Aorta (tissue), 5 donors: ENCODE data around the gene FNIP1. TPM values are rescaled to one million over a fixed set of nuclear protein-coding genes. Genes with fewer than 3 reads are reported as not detected.

Experiments used
- ATAC-seq: fragments of 200-7000 bp; cut with Tn5 transposase; one replicate; pipeline ENCODE4 v1.9.1; 2022; ENCODE audit warnings: moderate library complexity; ENCODE audit not compliant: low FRiP score
- DNase-seq, 2 donors: peaks; one replicate each; pipeline ENCODE4 v3.0.0-alpha.2; 2020
- H3K27ac ChIP-seq, 2 donors: one replicate each; pipeline ENCODE4 v1.5.1; 2013; ENCODE audit warnings: low read length in 2 of 2, mild to moderate bottlenecking in 2 of 2, moderate library complexity in 2 of 2, control low read depth in 1 of 2, inconsistent platforms in 1 of 2, low read depth in 1 of 2
- H3K27me3 ChIP-seq, 2 donors: one replicate each; pipeline ENCODE4 v1.6.1; 2013; ENCODE audit warnings: control low read depth in 1 of 2, low read length in 1 of 2, mild to moderate bottlenecking in 1 of 2, moderate library complexity in 1 of 2; ENCODE audit not compliant: insufficient read depth in 2 of 2, control insufficient read depth in 1 of 2
- H3K36me3 ChIP-seq, 2 donors: one replicate each; pipeline ENCODE4 v1.6.1; 2013; ENCODE audit warnings: control low read depth in 1 of 2, low read length in 1 of 2, mild to moderate bottlenecking in 1 of 2; ENCODE audit not compliant: insufficient read depth in 2 of 2, control insufficient read depth in 1 of 2
- H3K4me1 ChIP-seq, 2 donors: one replicate each; pipeline ENCODE4 v1.6.1; 2013; ENCODE audit warnings: low read length in 2 of 2, control low read depth in 1 of 2, mild to moderate bottlenecking in 1 of 2, moderate library complexity in 1 of 2; ENCODE audit not compliant: insufficient read depth in 2 of 2, control insufficient read depth in 1 of 2
- H3K4me3 ChIP-seq, 2 donors: one replicate each; pipeline ENCODE4 v1.5.1; 2013; ENCODE audit warnings: low read length in 2 of 2, control low read depth in 1 of 2, mild to moderate bottlenecking in 1 of 2
- H3K9me3 ChIP-seq: one replicate; pipeline ENCODE4 v1.6.1; 2013; ENCODE audit warnings: mild to moderate bottlenecking, low read length; ENCODE audit not compliant: control insufficient read depth
- WGBS, 2 donors: extraction: QIAGEN DNeasy Blood & Tissue Kit; methylation state at CpG; one replicate each; pipeline ENCODE4 v1.1.7; 2013; 5-methylcytosine and 5-hydroxymethylcytosine counted together
- intact Hi-C, 2 donors: fragments of 100-400 bp; cut with DNase I; formaldehyde crosslinking; loops; one replicate each; pipeline versions ENCODE4 v1.14.2 to v1.15.0; 2022
- polyA plus RNA-seq, 2 donors: library from polyadenylated mRNA; stranded (reverse); fragments of 200-250 nt; gene quantifications; one replicate each; pipeline ENCODE4 v1.2.3, GENCODE V29; 2013
- total RNA-seq, 2 donors: library from RNA; stranded (reverse); fragmentation: NEBNext Ultra II Directional; extraction: Animal tissue kit (Norgen Biotek cat#: 25700); gene quantifications; one replicate each; pipeline ENCODE4 v1.2.1, GENCODE V29; 2021
- donor health status: healthy with polysubstance abuse.
- donor health status: Bipolar disorder and iron deficiency.
- donor health status: DM: no; HTN: no; CAD: no.
- donor health status: DM: no; HTN: no; CAD: no.
- donor health status: DM: yes; HTN: yes; CAD: no.

The FNIP1 gene
- total and polyA plus RNA-seq, 4 donors = 4.0 to 50.0 (median 24.6) TPM

GRCh38 chr5:131818001-131818724 lies 21.3 kb upstream of the FNIP1 start:
- H3K9me3 ChIP-seq = no peaks in the 10 kb centered on the region
- no peak overlapping the region for H3K27ac ChIP-seq
- no peaks in the 10 kb centered on the region for H3K36me3 ChIP-seq
- no peaks in the 10 kb centered on the region for H3K4me1 ChIP-seq
- DNase-seq (no peak), ATAC-seq (no peak)
- intact Hi-C loops = loop anchor here in 1 of 2 donors (10.0 kb wide), 1 partner anchor 187 kb away; no protein-coding TSS in a partner anchor
- no peaks in the 10 kb centered on the region for H3K27me3 ChIP-seq
- WGBS, 2 donors = 79 to 93% methylated on average over 2 of the region's 2 CpGs
- no peak overlapping the region for H3K4me3 ChIP-seq

GRCh38 chr5:131814990-131815389 lies 18.2 kb upstream of the FNIP1 start:
- Histone ChIP-seq H3K9me3 (no peaks in the 10 kb centered on the region), H3K27me3 (no peaks in the 10 kb centered on the region), H3K4me1 (no peaks in the 10 kb centered on the region), H3K4me3 (no peak overlapping the region), H3K36me3 (no peaks in the 10 kb centered on the region), H3K27ac (no peak overlapping the region)
- WGBS, 2 donors = 21 to 27% methylated on average over 2 of the region's 2 CpGs
- DNase-seq = no peak
- intact Hi-C loops = loop anchor here (5.0 to 10.0 kb wide), 2 partner anchors 190 to 192 kb away; no protein-coding TSS in a partner anchor
- ATAC-seq = no peak

- no peak overlapping the region for H3K27ac ChIP-seq
- 63 to 67% methylated on average over 4 of the region's 4 CpGs for WGBS, 2 donors
Measured at GRCh38 chr5:131812371-131813160, 15.7 kb upstream of the FNIP1 start.

GRCh38 chr5:131810510-131811249 lies 13.9 kb upstream of the FNIP1 start:
- intact Hi-C loops = loop anchor here (5.0 to 10.0 kb wide), 2 partner anchors 194 to 197 kb away; no protein-coding TSS in a partner anchor
- H3K9me3 ChIP-seq = no peaks in the 10 kb centered on the region
- no peaks in the 10 kb centered on the region for H3K4me1 ChIP-seq
- no peaks in the 10 kb centered on the region for H3K36me3 ChIP-seq
- 1 to 3% methylated on average over 3 of the region's 3 CpGs for WGBS, 2 donors
- no peak for DNase-seq
- H3K27ac ChIP-seq = peak overlapping the region in 1 of 2 donors; percentile 57
- no peaks in the 10 kb centered on the region for H3K27me3 ChIP-seq
- peak; percentile 50 for ATAC-seq
- H3K4me3 ChIP-seq = peak overlapping the region; percentile 14 to 26

More at GRCh38 chr5:131812371-131813160, 15.7 kb upstream of the FNIP1 start:
- H3K27me3 ChIP-seq = no peaks in the 10 kb centered on the region
- H3K36me3 ChIP-seq = no peaks in the 10 kb centered on the region
- no peaks in the 10 kb centered on the region for H3K9me3 ChIP-seq
- H3K4me1 ChIP-seq = no peaks in the 10 kb centered on the region
- no peak overlapping the region for H3K4me3 ChIP-seq
- DNase-seq (no peak), ATAC-seq (no peak)
- intact Hi-C loops = loop anchor here (5.0 to 10.0 kb wide), 2 partner anchors 192 to 195 kb away; no protein-coding TSS in a partner anchor

- intact Hi-C loops = loop anchor here (1.0 to 5.0 kb wide), 3 partner anchors 159 to 209 kb away; partner anchors contain the start of gene RAPGEF6 (in 2 of the 2)
- ATAC-seq = peak; percentile 88
- Histone ChIP-seq H3K9me3 (no peaks in the 10 kb centered on the region), H3K4me3 (peak overlapping the region; percentile 69 to 97), H3K27me3 (no peaks in the 10 kb centered on the region), H3K4me1 (peaks cover 0 to 4% of the 10 kb centered on the region in 2 donors), H3K36me3 (no peaks in the 10 kb centered on the region), H3K27ac (peak overlapping the region; percentile 84)
- peak; percentile 84 to 92 for DNase-seq
- WGBS, 2 donors = 1% methylated on average over 50 to 56 of the region's 56 CpGs
Measured at GRCh38 chr5:131795879-131796792, 681 bp downstream of the FNIP1 start.

- H3K27ac ChIP-seq = no peak overlapping the region
Measured at GRCh38 chr5:131795228-131795627, 1.6 kb downstream of the FNIP1 start.

GRCh38 chr5:131794586-131794985 lies 2.2 kb downstream of the FNIP1 start:
- Histone ChIP-seq H3K27ac (peak overlapping the region in 1 of 2 donors; percentile 11), H3K27me3 (no peaks in the 10 kb centered on the region), H3K36me3 (no peaks in the 10 kb centered on the region), H3K4me1 (peaks cover 0 to 4% of the 10 kb centered on the region in 2 donors), H3K4me3 (no peak overlapping the region), H3K9me3 (no peaks in the 10 kb centered on the region)
- no peak for DNase-seq
- no peak for ATAC-seq
- intact Hi-C loops = loop anchor here in 1 of 2 donors (5.0 kb wide), 1 partner anchor 37 kb away; no protein-coding TSS in a partner anchor
- 76 to 82% methylated on average over 4 of the region's 4 CpGs for WGBS, 2 donors

More at GRCh38 chr5:131795228-131795627, 1.6 kb downstream of the FNIP1 start:
- Histone ChIP-seq H3K4me3 (peak overlapping the region; percentile 69 to 97), H3K27me3 (no peaks in the 10 kb centered on the region), H3K9me3 (no peaks in the 10 kb centered on the region), H3K4me1 (peaks cover 0 to 4% of the 10 kb centered on the region in 2 donors), H3K36me3 (no peaks in the 10 kb centered on the region)
- WGBS, 2 donors = 44 to 46% methylated on average over 6 of the region's 6 CpGs
- intact Hi-C loops = loop anchor here (5.0 kb wide), 2 partner anchors 158 to 208 kb away; partner anchors contain the start of gene RAPGEF6 (in 1 of the 2)
- DNase-seq (no peak), ATAC-seq (no peak)
